Measurements from ENCODE around the gene NUDT14.

The NUDT14 gene

DNA sequence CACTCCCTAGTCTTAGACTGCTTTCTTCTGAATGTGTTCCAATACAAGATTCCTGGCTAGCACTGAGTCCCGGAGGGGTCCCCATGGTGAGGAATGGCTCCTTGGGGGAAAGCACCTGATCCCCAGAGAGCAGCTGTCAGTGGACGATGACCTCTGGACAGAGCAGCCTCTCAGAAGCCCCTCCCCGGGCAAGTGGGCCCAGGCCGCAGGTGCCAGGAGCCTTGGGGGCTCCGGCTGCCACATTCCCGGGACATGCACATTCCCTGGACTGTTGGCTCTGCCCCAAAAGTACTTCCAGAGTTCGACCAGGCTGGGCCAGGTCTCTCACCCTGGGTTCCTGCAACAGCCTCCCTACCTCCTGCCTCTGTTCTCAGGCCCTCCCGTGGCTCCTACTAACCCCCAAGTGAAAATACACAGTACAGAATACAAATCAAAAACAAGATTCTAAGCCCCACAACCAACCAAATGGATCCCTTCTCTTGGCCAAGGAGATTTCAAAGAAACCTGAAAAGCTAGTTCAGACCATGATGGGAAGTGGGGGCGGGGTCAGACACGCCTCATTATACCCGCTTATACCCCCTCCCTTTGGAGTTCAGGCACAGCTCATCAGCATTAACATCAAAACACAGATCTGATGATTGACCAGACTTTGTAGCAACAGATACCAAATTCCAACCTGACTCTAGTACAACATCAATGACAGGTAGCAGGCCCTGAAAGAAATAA lies 43.9 kb upstream of the NUDT14 start:
- no peaks in the 10 kb centered on the region for H3K4me1 ChIP-seq (ENCODE audit: control insufficient read depth, low read depth, low read length)
- no peak overlapping the region for H3K27ac ChIP-seq (ENCODE audit: low read depth, low read length)
- H3K23ac ChIP-seq (ENCODE audit: low read length), result no peak overlapping the region
- DNase-seq, result no peak
- H3K27me3 ChIP-seq (ENCODE audit: insufficient read depth, low read length, poor library complexity), result no peaks in the 10 kb centered on the region
- no peaks in the 10 kb centered on the region for H3K79me2 ChIP-seq (ENCODE audit: control insufficient read depth, insufficient read depth, low read length)
- no peak overlapping the region for H3K56ac ChIP-seq (ENCODE audit: low read length)
- H2BK120ac ChIP-seq (ENCODE audit: low read depth, low read length), result no peak overlapping the region
- no peak overlapping the region for H3K4ac ChIP-seq (ENCODE audit: low read depth, low read length)
- no peak overlapping the region for H2BK5ac ChIP-seq (ENCODE audit: low read length)
- no CpG with 5 or more reads among the region's 11 CpGs for WGBS (ENCODE audit: extremely low coverage, insufficient coverage, low lambda C conversion rate)
- no peak overlapping the region for H3K4me3 ChIP-seq (ENCODE audit: low read length)
- H4K5ac ChIP-seq (ENCODE audit: low read length), result no peak overlapping the region
- no peak overlapping the region for H2BK15ac ChIP-seq (replicated peaks; ENCODE audit: low read depth)
- H2AK5ac ChIP-seq (ENCODE audit: low read length), result no peak overlapping the region
- no peaks in the 10 kb centered on the region for H3K79me1 ChIP-seq (ENCODE audit: low read length)
- H4K8ac ChIP-seq (ENCODE audit: low read depth, low read length), result no peak overlapping the region
- H3K9ac ChIP-seq (ENCODE audit: low read length), result no peak overlapping the region
- H3K18ac ChIP-seq (ENCODE audit: low read length), result no peak overlapping the region
- H3K4me2 ChIP-seq (ENCODE audit: low read length), result no peak overlapping the region
- H3K36me3 ChIP-seq (ENCODE audit: control insufficient read depth, insufficient read depth, low read length), result peaks cover 1% of the 10 kb centered on the region

DNA sequence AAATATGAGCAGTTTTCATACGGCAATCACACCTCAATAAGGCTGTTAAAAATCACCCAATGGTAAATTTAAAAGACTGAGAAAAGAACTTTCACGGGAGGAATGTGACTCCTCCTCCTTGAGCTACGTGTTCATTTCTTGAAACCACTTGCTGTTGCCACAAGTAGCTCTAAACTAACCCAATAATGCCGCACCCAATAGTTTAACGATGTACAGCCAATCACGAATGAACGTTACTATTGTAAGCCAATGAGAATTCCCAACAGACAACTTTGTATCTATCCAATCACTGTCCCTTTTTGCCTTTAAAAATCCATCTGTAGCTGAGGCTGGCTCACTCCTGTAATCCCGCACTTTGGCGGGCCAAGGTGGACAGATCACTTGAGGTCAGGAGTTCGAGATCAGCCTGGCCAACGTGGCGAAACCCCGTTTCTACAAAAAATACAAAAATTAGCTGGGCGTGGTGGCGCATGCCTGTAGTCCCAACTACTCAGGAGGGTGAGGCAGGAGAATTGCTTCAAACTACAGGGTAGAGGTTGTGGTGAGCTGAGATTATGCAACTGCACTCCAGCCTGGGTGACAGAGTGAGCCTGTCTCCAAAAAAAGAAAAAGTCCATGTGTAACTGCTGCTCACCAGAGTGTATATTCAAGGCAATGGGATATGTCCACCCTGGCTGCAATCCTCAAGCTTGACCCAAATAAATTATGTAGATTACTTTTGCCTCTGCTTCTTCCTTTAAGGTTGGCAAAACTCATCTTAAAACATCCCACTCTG lies 42.8 kb upstream of the NUDT14 start:
- H3K4me3 ChIP-seq (ENCODE audit: low read length), result no peak overlapping the region
- no peak overlapping the region for H3K9ac ChIP-seq (ENCODE audit: low read length)
- no peak overlapping the region for H2BK15ac ChIP-seq (replicated peaks; ENCODE audit: low read depth)
- H4K8ac ChIP-seq (ENCODE audit: low read depth, low read length), result no peak overlapping the region
- no peak overlapping the region for H3K4ac ChIP-seq (ENCODE audit: low read depth, low read length)
- H3K27me3 ChIP-seq (ENCODE audit: insufficient read depth, low read length, poor library complexity), result no peaks in the 10 kb centered on the region
- no peaks in the 10 kb centered on the region for H3K79me1 ChIP-seq (ENCODE audit: low read length)
- no peaks in the 10 kb centered on the region for H3K79me2 ChIP-seq (ENCODE audit: control insufficient read depth, insufficient read depth, low read length)
- no peaks in the 10 kb centered on the region for H3K4me1 ChIP-seq (ENCODE audit: control insufficient read depth, low read depth, low read length)
- no peak overlapping the region for H4K5ac ChIP-seq (ENCODE audit: low read length)
- H3K36me3 ChIP-seq (ENCODE audit: control insufficient read depth, insufficient read depth, low read length), result peaks cover 1% of the 10 kb centered on the region
- H3K56ac ChIP-seq (ENCODE audit: low read length), result no peak overlapping the region
- no peak overlapping the region for H3K23ac ChIP-seq (ENCODE audit: low read length)
- WGBS (ENCODE audit: extremely low coverage, insufficient coverage, low lambda C conversion rate), result no CpG with 5 or more reads among the region's 15 CpGs
- no peak overlapping the region for H3K18ac ChIP-seq (ENCODE audit: low read length)
- no peak overlapping the region for H2BK120ac ChIP-seq (ENCODE audit: low read depth, low read length)
- no peak for DNase-seq
- H2BK5ac ChIP-seq (ENCODE audit: low read length), result no peak overlapping the region
- no peak overlapping the region for H3K27ac ChIP-seq (ENCODE audit: low read depth, low read length)
- H2AK5ac ChIP-seq (ENCODE audit: low read length), result no peak overlapping the region
- H3K4me2 ChIP-seq (ENCODE audit: low read length), result no peak overlapping the region

DNA sequence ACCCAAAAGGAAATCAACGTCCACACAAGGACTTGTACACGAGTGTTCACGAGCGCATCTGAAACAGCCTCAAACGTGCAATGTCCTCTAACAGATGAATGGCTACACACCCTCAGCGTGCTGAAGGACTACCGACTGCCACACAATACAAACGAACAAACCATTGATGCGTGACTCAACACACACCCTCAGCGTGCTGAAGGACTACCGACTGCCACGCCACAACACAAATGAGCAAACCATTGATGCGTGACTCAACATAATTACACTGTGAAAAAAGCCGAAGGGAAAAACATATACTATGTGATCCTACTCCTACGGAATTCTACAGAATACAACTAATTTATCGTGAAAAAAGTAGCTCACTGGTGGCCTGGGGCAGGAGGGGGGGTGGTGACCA lies 42.1 kb upstream of the NUDT14 start:
- H3K36me3 ChIP-seq (ENCODE audit: control insufficient read depth, insufficient read depth, low read length), result peaks cover 1% of the 10 kb centered on the region
- no peak overlapping the region for H4K5ac ChIP-seq (ENCODE audit: low read length)
- H2BK15ac ChIP-seq (replicated peaks; ENCODE audit: low read depth), result no peak overlapping the region
- no peak overlapping the region for H3K18ac ChIP-seq (ENCODE audit: low read length)
- no peak overlapping the region for H3K9ac ChIP-seq (ENCODE audit: low read length)
- H3K4me1 ChIP-seq (ENCODE audit: control insufficient read depth, low read depth, low read length), result no peaks in the 10 kb centered on the region
- no peak for DNase-seq
- H3K4me3 ChIP-seq (ENCODE audit: low read length), result no peak overlapping the region
- H3K27ac ChIP-seq (ENCODE audit: low read depth, low read length), result no peak overlapping the region
- H3K4ac ChIP-seq (ENCODE audit: low read depth, low read length), result no peak overlapping the region
- no peak overlapping the region for H3K4me2 ChIP-seq (ENCODE audit: low read length)
- no peak overlapping the region for H2BK120ac ChIP-seq (ENCODE audit: low read depth, low read length)
- no peak overlapping the region for H4K8ac ChIP-seq (ENCODE audit: low read depth, low read length)
- H3K27me3 ChIP-seq (ENCODE audit: insufficient read depth, low read length, poor library complexity), result no peaks in the 10 kb centered on the region
- H3K79me2 ChIP-seq (ENCODE audit: control insufficient read depth, insufficient read depth, low read length), result no peaks in the 10 kb centered on the region
- no CpG with 5 or more reads among the region's 16 CpGs for WGBS (ENCODE audit: extremely low coverage, insufficient coverage, low lambda C conversion rate)
- no peak overlapping the region for H2AK5ac ChIP-seq (ENCODE audit: low read length)
- H3K23ac ChIP-seq (ENCODE audit: low read length), result no peak overlapping the region
- H3K56ac ChIP-seq (ENCODE audit: low read length), result no peak overlapping the region
- H3K79me1 ChIP-seq (ENCODE audit: low read length), result no peaks in the 10 kb centered on the region
- H2BK5ac ChIP-seq (ENCODE audit: low read length), result no peak overlapping the region

- no peak for DNase-seq
- H3K4me1 ChIP-seq (ENCODE audit: control insufficient read depth, low read depth, low read length), result no peaks in the 10 kb centered on the region
- H3K23ac ChIP-seq (ENCODE audit: low read length), result no peak overlapping the region
- H2BK5ac ChIP-seq (ENCODE audit: low read length), result no peak overlapping the region
- no peak overlapping the region for H3K4me3 ChIP-seq (ENCODE audit: low read length)
- no peak overlapping the region for H4K8ac ChIP-seq (ENCODE audit: low read depth, low read length)
- no peak overlapping the region for H3K4ac ChIP-seq (ENCODE audit: low read depth, low read length)
- no peak overlapping the region for H3K27ac ChIP-seq (ENCODE audit: low read depth, low read length)
- no peaks in the 10 kb centered on the region for H3K79me1 ChIP-seq (ENCODE audit: low read length)
- no peak overlapping the region for H3K18ac ChIP-seq (ENCODE audit: low read length)
- no peak overlapping the region for H3K9ac ChIP-seq (ENCODE audit: low read length)
- no peak overlapping the region for H3K4me2 ChIP-seq (ENCODE audit: low read length)
- H2AK5ac ChIP-seq (ENCODE audit: low read length), result no peak overlapping the region
- no peak overlapping the region for H2BK120ac ChIP-seq (ENCODE audit: low read depth, low read length)
- no peaks in the 10 kb centered on the region for H3K79me2 ChIP-seq (ENCODE audit: control insufficient read depth, insufficient read depth, low read length)
- WGBS (ENCODE audit: extremely low coverage, insufficient coverage, low lambda C conversion rate), result no CpG with 5 or more reads among the region's 27 CpGs
- H2BK15ac ChIP-seq (replicated peaks; ENCODE audit: low read depth), result no peak overlapping the region
- no peaks in the 10 kb centered on the region for H3K27me3 ChIP-seq (ENCODE audit: insufficient read depth, low read length, poor library complexity)
- H4K5ac ChIP-seq (ENCODE audit: low read length), result no peak overlapping the region
- H3K36me3 ChIP-seq (ENCODE audit: control insufficient read depth, insufficient read depth, low read length), result peaks cover 1% of the 10 kb centered on the region
- no peak overlapping the region for H3K56ac ChIP-seq (ENCODE audit: low read length)
Measured at GRCh38 chr14:105221598-105222178, 40.6 kb upstream of the NUDT14 start.

GRCh38 chr14:105220699-105221597 lies 39.8 kb upstream of the NUDT14 start:
- no peak overlapping the region for H3K23ac ChIP-seq (ENCODE audit: low read length)
- peaks cover 1% of the 10 kb centered on the region for H3K36me3 ChIP-seq (ENCODE audit: control insufficient read depth, insufficient read depth, low read length)
- no CpG with 5 or more reads among the region's 29 CpGs for WGBS (ENCODE audit: extremely low coverage, insufficient coverage, low lambda C conversion rate)

More at GRCh38 chr14:105220699-105221597, 39.8 kb upstream of the NUDT14 start:
- H3K18ac ChIP-seq (ENCODE audit: low read length), result no peak overlapping the region
- no peak overlapping the region for H4K5ac ChIP-seq (ENCODE audit: low read length)
- no peak overlapping the region for H2BK15ac ChIP-seq (replicated peaks; ENCODE audit: low read depth)
- H3K27ac ChIP-seq (ENCODE audit: low read depth, low read length), result no peak overlapping the region
- no peaks in the 10 kb centered on the region for H3K79me2 ChIP-seq (ENCODE audit: control insufficient read depth, insufficient read depth, low read length)
- H2AK5ac ChIP-seq (ENCODE audit: low read length), result no peak overlapping the region
- H3K9ac ChIP-seq (ENCODE audit: low read length), result no peak overlapping the region
- H3K27me3 ChIP-seq (ENCODE audit: insufficient read depth, low read length, poor library complexity), result no peaks in the 10 kb centered on the region
- H2BK120ac ChIP-seq (ENCODE audit: low read depth, low read length), result no peak overlapping the region
- no peak overlapping the region for H2BK5ac ChIP-seq (ENCODE audit: low read length)
- no peaks in the 10 kb centered on the region for H3K4me1 ChIP-seq (ENCODE audit: control insufficient read depth, low read depth, low read length)
- no peak overlapping the region for H3K56ac ChIP-seq (ENCODE audit: low read length)
- H4K8ac ChIP-seq (ENCODE audit: low read depth, low read length), result no peak overlapping the region
- no peak for DNase-seq
- H3K4ac ChIP-seq (ENCODE audit: low read depth, low read length), result no peak overlapping the region
- no peak overlapping the region for H3K4me3 ChIP-seq (ENCODE audit: low read length)
- no peaks in the 10 kb centered on the region for H3K79me1 ChIP-seq (ENCODE audit: low read length)
- no peak overlapping the region for H3K4me2 ChIP-seq (ENCODE audit: low read length)
